Kidney capillary endothelial cell (primary cell): ENCODE results near the gene ARHGAP8.
"Not testable (repeated sequence)": the region's sequence is repeated elsewhere in the genome, so short reads cannot be mapped to it uniquely, and the experiment has no call there.

ENCODE experiments used
- DNase-seq: peaks from one replicate; pipeline ENCODE4 v3.0.0-alpha.2; 2018; ENCODE audit warnings: low spot score

Gene ARHGAP8

DNA sequence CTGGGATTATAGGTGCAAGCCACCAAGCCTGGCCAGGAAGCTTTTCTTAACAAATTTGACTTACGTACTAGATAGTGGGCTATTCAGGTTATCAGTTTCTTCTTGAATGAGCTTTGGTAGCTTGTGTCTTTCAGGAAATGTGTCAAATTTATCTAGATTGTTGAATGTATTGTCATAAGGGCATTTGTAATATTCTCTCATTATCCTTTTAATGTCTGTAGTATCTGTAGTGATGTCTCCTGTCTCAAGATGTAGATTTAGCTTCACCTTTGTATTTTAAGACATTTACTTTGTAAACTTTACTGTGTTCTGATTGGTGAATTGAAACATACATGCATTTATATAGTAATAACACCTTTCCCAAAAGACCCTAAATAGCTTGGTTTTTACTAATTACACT is 20.7 kb downstream of the ARHGAP8 start:
- DNase-seq = no peak

DNA sequence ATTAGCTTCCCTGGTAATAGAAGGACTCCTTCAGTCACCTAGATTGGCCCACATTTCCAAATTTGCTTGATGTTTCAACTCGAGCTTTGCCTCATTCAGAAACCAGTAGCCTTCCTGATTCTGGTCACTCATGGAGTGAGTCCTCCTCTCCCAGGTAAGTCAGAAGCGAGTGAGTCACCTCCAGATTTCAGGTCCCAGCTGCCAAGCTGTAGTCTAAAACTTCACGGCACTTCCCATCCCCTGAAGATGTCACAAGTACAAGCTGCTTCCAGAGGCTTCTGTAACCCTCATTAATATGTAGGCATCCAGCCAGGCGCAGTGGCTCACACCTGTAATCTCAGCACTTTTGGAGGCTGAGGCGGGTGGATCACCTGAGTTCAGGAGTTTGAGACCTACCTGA is 23.5 kb downstream of the ARHGAP8 start:
- no peak for DNase-seq

DNA sequence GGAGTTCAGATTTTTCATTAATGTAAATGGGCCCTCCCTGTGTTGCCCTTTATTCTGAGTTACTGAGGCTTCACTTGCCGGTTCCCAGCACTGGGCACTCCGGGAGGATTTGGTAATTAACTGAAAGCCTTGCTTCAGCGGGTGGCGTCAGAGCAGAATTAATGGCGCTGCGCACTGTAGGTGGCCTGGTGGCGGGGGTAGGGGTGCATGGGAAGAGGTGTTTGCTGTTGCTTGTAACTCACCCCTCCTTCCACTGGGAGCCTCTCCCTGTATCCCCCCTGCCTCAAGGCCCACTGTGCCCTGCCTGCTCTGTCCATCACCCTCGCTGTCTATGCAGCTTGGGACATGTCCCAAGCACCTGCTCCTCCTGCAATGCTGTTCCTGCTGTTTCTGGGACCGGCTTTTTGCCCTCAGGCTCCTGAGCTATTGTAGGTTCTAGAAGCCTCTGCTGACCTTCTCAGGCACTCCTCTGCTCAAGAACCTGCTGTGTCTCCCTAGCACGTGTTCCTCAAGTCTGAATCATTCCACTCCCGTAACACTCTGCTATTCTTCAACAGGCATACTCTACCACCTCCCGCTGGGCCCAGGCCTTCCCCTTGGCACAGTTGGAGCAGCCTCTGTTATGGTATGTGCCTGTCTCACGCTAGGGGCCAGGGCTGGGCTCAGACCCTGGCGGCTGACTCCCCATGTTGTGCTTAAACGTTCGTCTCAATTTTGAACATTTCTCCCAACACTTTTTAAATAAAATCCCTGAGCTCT is 24.4 kb downstream of the ARHGAP8 start:
- DNase-seq = no peak

DNA sequence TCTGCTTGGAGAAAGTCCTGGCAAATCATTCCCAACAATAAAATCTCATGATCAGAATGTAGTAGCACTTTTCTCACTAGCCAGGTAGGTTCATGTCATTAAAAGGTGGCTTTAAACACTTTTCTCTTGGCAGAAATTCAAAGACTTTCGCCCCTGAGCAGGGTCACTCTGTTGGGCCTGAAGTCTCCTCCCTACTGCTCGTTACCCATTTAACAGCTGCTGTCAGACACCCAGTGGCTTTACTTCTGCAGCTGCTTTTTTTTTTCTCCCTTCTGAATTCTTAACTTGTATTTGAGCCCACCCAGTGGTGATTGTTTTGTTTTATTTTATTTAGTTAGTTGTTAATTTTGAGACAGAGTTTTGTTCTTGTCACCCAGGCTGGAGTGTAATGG is 25.0 kb downstream of the ARHGAP8 start:
- DNase-seq = no peak

DNA sequence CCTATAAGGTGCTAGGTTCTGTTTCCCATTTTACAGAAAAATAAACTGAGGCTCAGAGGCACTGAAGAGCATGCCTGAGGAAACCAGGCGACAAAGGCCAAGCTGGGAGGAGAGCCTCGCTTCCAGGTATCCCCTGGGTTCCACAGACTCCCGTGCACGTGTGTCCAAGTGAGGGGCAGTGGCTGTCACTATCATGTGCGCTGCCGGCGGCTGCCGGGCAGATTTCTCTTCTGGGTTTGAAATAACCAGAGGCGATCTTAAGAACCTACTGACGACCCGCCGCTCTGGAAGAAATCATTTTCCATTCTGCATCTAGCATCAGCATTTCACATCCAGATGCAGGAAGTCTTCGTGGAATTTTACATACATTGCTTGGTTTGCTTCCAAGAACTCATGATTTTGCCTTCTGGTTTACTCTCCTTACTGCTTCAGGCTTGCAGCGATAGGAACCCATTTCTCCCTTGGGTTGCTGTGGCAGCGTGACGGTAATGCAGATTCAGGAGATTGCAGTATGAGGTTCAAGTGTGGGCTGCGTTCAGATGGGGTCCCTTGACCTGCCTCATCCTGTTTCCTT is 28.6 kb downstream of the ARHGAP8 start:
- DNase-seq = no peak

DNA sequence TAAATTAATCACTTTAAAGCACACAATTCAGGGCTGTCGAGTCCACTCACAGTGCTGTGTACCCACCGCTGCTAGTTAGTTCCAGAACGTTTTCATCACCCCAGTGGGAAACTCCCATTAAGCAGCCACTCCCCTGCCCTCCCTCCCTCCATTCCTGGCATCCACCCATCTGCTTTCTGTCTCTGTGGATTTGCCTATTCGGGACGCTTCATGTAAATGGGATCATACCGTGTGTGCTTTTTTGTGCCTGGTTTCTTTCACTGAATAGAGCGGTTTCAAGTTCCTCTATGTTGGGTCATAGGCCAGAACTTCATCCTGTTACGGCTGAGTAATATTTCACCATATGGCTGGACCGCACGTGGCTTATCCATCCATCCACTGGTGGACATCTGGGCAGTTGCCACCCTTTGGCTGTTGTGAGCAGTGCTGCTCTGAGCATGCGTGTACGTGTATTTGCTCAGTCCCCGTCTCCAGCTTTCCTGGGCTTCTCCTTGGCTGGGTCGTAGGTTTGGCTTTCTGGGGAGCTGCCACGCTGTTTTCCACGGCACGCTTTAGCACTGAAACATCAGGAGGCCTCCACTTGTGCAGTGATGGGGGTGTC is 30.1 kb downstream of the ARHGAP8 start:
- DNase-seq = no peak

DNA sequence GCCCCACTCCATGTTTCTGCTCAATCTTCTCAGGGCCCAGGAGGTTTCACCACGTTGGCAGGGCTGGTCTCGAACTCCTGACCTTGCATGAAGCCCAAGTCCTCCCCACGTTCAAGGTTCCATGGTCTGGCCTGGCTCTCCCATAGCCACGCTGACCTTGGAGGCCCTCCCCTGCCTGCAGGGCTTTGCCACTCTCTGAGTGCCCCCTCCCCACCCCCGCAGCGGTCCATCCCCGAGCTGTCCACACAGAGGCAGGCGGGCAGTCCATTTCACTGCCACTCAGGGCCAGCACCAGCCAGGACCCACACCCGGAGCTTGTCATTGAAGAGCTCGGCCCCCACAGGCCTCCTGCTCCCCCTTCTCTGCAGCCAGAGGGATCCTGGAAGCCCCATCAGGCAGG is 30.7 kb downstream of the ARHGAP8 start:
- no peak for DNase-seq

DNA sequence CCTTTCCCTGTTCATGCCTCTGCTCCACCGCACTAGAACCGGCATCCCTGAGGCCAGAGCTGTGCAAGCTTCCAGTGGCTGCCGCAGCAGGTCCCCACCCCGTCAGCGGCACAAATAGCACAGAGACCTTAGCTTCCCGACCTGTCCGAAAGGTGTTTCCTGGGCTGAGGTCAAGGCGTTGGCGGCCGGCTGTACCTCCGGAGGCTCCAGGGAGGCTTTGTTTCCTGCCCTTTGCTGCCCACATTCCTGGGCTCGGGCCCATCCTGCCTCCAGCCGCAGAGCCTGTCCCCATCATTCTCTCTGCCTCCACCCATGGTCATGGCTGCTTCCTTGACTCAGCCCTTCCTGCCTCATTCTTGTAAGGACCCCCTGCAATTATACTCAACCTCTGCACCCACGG is 31.2 kb downstream of the ARHGAP8 start:
- DNase-seq = no peak

DNA sequence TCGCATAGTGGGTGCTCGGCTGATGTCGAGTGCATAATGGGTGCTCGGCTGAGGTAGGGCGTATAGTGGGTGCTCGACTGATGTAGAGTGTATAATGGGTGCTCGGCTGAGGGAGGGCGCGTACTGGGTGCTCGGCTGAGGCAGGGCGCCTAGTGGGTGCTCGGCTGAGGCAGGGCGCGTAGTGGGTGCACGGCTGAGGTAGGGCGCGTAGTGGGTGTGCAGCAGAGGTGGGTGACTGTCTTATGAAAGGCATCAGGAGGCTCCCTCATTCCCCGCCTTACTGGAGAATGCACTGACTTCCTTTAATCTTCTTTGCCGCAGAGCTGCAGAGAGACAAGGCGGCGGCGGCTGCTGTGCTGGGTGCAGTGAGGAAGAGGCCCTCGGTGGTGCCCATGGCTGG is 33.8 kb downstream of the ARHGAP8 start:
- DNase-seq = no peak

DNA sequence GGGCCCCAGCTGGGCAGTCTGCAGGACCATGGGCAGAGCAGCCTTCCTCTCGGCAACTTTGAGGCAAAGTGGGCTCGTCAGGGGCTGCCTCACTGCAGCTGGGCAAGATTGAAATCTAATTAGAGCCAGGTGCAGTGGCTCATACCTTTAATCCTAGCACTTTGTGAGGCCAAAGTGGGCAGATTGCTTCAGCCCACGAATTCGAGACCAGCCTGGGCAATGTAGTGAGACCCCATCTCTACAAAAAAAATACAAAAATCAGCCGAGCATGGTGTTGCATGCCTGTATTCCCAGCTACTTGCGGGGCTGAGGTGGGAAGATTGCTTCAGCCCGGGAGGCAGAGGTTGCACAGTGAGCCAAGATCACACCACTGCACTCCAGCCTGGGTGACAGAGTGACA is 34.2 kb downstream of the ARHGAP8 start:
- DNase-seq = no peak

DNA sequence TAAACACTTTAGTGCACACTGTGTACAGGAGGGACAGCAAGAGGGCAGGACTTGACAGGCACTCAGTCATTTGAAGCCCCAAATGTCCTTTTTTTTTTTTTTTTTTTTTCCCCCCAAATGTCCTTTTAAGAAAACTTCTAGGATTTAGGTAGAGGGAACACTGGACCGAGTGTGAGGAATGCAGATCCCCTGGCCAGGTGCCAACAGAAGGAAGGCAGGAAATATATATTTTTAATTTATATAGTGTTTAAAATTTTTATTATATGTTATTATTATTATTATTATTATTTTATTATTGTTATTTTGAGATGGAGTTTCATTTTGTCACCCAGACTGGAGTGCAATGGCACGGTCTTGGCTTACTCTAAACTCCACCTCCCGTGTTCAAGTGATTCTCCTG is 35.5 kb downstream of the ARHGAP8 start:
- DNase-seq = no peak

DNA sequence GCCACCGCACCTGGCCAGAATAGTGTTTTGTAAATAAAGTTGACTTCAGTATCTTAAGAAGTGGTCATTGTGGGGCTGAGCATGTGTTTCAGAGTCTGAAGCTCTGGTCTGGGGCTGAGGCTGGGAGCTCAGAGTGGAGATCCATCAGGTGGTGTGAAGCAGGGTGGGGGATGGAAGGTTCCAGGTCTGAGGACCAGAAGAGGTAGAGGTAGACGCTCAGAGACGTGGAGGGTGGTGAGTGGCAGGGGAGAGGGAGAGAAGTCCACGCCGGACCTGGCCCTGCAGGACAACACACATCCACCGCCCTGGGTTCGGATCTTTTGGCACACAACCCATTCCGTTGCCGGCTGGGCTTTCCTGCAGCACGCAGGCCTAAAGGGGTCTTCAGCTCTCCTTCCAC is 40.7 kb downstream of the ARHGAP8 start:
- DNase-seq = no peak

DNA sequence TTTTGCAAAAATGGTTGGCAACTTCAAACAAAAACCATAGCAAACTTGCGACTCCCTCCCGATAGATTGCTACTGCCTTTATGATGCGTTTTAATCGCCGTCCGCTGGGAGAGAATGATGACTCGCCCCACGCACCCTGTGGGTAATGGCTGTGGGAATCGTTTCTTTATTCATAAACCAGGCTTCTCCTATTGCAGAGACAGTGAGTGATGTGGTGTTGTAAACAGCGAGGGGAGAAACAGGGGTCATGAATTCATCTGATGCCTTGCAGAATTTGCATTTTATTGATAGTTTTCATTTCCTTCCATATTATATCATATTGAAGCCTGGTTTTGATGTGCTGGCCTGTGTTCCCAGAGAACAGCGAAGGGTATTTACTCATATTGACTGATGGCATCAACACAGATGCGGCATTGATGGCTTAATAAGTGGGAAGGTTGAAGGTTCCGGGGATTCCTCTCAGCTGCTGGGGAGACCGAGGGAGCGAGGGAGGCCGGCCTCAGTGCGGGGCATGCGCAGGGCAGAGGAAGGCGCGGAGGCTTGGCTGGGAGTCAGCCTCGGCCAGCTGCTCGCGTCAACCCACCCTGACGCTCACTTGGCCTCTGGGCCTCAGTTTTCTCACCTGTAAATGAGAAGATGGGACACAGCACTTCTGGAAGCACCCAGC is 41.3 kb downstream of the ARHGAP8 start:
- no peak for DNase-seq

DNA sequence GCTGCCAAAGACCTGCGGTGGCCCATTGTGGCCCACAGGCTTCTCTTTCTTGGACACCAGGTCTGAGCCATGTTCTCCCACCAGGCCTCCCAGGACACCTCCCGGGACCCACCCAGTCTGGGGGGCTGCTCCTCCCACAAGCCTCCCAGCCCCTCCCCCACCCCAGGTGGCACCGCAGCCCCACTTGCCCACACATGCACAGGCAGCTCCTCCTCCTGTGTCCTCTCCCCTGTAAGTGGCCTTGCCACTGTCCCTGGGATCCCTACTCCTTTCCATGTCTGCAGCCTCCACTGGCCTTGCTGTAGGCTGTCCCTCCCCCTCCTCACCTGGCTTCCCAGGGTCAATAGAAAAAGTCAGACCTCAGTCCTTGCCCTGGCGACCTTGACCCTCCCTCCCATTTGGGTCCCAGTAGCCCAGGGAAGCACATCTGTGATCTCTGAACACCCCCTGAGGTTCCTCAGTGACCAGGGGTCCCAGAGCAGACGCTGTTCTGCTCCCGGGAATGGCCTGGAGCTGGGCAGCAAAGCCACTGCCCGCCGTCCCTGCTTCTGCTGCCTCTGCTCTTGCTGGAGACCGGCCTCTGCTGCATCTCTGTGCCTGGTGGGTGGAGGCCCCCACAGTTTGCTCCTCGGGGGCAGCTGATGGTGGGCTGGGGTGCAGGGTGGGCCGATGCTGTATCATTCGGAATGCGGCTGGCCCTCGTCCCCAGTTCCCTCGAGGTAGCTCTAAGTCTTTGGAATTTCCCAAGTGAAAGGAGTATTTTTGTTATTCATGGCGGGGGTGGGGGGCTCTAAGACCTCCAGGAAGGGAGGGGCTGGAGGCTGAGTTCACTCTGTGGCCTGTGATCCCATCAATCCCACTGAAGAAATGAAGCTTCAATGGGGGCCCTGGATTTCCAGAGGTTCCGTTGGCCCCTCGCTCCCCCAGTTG is 43.6 kb downstream of the ARHGAP8 start:
- no peak for DNase-seq

DNA sequence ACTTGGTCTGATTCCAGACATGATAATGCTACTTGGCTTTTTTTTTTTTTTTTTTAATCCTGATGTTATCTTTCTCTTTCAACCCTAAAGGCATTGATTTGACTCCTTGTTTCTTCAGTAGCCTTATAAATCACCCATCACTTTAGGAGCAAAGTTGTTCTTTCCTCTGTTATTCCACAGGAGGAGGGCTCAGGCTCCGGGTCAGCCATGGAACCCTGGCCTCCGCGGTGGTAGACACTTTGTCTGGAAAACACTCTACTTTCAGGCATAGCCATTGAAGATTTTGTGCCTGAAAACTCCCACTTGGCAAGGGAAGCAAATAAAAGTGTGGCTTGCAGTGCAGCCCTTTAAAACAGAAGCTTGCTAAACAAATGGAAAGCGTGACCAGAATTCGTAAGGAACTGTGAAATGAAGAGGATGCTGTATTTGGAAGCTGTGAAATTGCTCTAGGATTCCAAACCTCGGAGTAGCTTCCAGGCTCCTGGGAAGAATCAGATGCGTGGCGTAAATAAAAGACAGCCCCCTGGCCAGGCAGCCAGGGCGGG is 44.9 kb downstream of the ARHGAP8 start:
- DNase-seq = no peak

DNA sequence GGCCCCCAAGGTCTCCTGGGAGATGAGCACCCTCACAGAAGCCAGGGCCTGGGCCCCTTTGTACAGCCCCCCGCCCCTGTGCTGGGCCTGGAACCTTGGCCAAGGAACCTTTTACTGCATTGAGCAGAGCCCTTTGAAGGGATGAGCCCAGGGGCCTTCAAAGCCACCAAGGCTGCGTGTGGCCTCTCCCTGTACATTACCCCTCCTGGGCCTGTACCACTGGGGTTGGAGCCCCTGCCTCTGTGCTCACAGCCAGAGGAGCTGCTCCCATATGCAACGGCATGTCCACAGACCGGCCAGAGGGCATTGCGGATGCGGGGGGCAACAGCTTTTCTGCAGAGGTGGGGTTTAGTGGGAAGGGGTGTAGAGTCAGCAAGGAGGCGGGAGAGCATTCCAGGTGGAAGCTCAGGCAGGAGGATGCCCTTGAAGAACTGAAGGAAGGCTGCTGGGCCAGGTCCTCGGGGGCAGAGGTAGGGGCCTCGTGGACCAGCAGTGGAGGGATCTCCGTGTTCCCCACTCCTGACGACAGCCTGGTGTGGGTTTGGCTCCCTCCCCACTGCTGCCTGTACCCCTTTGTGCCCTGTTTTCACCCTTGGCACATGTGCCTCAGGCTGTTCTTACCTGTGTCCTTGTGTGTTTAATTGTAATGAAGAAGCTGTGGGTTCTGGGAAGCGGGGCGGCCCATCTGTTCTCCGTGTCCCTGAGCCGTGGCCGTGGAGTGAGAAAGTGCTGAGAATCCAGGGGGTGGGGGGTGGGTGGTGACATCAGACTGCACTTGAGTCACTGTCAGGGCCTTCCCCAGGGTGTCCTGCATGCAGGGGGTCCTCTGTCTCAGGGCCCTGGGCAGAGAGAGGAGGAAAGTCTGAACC is 46.9 kb downstream of the ARHGAP8 start:
- no peak for DNase-seq

DNA sequence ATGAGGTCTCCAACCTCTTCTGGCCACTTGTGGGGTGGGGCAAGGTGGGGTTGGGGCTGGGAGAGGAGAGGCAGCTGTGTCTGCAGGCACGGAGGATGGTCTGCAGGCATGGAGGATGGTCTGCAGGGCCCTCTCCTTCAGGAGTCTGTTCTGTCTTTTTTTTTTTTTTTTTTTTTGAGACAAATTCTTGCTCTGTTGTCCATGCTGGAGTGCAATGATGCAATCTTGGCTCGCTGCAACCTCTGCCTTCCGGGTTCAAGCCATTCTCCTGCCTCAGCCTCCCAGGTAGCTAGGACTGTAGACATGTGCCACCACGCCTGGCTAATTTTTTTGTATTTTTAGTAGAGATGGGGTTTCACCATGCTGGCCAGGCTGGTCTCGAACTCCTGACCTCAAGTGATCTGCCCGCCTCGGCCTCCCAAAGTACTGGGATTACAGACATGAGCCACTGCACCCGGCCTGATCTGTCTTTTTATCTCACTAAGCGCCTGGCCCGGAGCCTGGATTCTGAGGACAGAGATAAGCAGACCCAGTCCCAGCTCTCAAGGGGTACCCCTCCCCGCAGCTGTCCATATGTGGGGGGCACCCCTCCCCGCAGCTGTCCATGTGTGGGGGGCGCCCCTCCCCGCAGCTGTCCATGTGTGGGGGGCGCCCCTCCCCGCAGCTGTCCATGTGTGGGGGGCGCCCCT is 47.7 kb downstream of the ARHGAP8 start:
- not testable (repeated sequence) for DNase-seq

DNA sequence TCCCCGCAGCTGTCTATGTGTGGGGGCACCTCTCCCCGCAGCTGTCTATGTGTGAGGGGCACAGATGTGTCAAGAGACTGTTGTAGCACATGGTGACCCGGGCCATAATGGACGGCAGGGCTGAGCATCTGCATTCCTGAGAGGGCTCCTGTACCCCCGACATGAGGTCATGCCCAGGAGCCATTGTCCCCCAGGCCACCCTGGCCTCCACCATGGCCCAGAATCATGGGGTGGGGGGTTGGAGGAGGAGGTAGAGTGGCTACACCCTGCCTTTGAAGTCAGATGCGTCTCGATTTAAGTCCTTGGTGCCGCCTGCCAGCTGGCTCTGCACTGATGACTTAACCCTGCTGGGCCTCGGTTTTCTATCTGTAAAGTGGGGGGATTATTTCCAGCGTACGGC is 49.1 kb downstream of the ARHGAP8 start:
- no peak for DNase-seq

DNA sequence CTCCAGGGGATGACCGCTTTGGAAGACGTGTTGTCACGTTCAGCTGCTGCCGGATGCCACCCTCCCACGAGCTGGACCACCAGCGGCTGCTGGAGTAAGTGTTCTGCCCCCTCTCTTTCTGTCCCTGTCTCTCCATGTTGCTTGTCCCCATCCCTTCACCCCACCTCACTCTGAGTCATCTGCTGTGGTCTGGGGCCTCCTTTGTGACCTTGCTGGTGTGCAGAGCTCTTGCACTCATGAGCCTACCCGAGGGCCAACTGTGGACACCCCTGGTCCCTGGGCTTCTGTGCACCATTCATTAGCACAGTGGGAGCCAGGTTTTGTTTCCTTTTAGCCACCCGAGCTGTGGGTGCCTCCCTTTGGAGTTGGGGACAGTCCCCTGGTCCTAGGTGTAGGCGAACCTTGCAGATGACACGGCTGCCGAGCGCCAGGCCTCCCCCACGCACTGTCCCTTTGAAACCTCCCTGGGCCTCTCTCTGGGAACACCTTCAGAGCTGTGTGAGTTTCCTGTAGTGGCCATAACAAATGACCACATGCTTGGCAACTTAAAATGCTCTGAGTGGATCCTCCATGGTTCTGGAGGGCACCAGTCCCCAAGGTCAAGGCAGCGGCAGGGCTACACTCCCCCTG is 49.8 kb downstream of the ARHGAP8 start:
- DNase-seq = no peak

DNA sequence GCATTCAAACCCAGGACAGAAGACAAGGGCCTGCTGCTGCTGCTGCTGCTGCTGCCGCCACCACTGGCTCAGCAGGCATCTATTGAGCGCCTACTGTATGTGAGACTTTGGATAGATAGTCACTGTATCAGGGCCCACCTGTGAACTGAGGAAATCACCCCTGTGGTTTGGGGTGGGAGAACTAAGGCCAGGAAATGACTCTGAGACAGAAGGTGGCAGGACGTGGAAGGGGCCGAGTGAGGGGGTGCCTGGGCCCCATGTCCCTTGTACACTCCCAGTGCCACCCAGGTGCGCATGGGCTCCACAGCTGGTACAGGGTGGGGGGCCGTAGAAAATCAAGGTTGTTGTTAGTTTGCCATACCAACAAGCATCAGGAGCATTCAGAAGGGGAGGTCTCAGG is 50.6 kb downstream of the ARHGAP8 start:
- DNase-seq = no peak
